GM23248 (cell line): ENCODE data around the gene ADAMTS17.

ENCODE experiments used
- EZH2 ChIP-seq: fragments of 200-600 bp; sonication (generic); IDR thresholded peaks from 2 replicates; pipeline ENCODE4 v1.6.1; 2018; ENCODE audit warnings: antibody characterized with exemption, mild to moderate bottlenecking; ENCODE audit not compliant: insufficient read depth, poor library complexity, severe bottlenecking
- EZH2phosphoT487 ChIP-seq: fragments of 200-600 bp; sonication (generic); IDR thresholded peaks from 2 replicates; pipeline ENCODE4 v1.6.1; 2018; ENCODE audit warnings: antibody characterized with exemption, moderate library complexity, mild to moderate bottlenecking, low read depth; ENCODE audit not compliant: insufficient read depth

DNA sequence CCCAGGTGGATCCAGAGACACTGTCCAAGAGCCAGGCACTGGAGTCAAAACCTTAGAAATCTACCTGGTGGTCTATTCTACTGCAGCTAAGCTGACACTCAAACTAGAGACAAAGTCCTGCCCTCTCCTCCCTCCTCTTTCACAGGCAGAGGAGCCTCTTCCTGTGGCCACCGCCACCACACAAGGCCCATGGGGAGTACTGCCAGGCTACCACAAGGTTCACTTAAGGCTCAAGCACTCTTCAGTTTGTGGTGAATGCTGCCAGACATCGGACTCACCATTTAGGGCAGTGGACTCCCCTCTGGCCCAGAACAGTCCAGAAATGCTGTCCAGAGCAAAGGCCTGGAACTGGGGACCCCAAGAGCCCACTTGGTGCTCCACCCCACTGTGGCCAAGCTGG lies 160.9 kb downstream of the ADAMTS17 start:
- TF ChIP-seq EZH2: no peak
- TF ChIP-seq EZH2phosphoT487: no peak
